GM18951 (cell line): ENCODE data around the gene FAM210A.

Source experiments
- POLR2A ChIP-seq: IDR thresholded peaks from 4 replicates; pipeline ENCODE4 v1.6.1; 2011; ENCODE audit warnings: mild to moderate bottlenecking; ENCODE audit not compliant: insufficient read length, insufficient read depth; ENCODE audit errors: extremely low read depth
- in situ Hi-C: fragments of 300-500 bp; cut with MboI; formaldehyde crosslinking; loops from one replicate; pipeline ENCODE4 v1.12.0; 2022; ENCODE audit warnings: low sequenced_read_pairs, mixed read lengths, inconsistent platforms; ENCODE audit not compliant: unreplicated experiment

Gene FAM210A

GRCh38 chr18:13620818-13621445 is 105.4 kb downstream of the FAM210A start:
- in situ Hi-C loops, result no loop called here

GRCh38 chr18:13620206-13620672 is 106.1 kb downstream of the FAM210A start:
- in situ Hi-C loops, result no loop called here
- TF ChIP-seq POLR2A, result no peak

More at GRCh38 chr18:13620818-13621445, 105.4 kb downstream of the FAM210A start:
- no peak for TF ChIP-seq POLR2A

- no peak for TF ChIP-seq POLR2A
- in situ Hi-C loops, result no loop called here
Measured at GRCh38 chr18:13619505-13620205, 106.7 kb downstream of the FAM210A start.

- in situ Hi-C loops, result no loop called here
- no peak for TF ChIP-seq POLR2A
Measured at GRCh38 chr18:13618760-13619438, 107.5 kb downstream of the FAM210A start.

GRCh38 chr18:13617826-13618515 is 108.4 kb downstream of the FAM210A start:
- no peak for TF ChIP-seq POLR2A
- in situ Hi-C loops, result no loop called here

GRCh38 chr18:13616525-13617035 is 109.8 kb downstream of the FAM210A start:
- in situ Hi-C loops, result no loop called here
- no peak for TF ChIP-seq POLR2A

GRCh38 chr18:13616041-13616440 is 110.3 kb downstream of the FAM210A start:
- in situ Hi-C loops, result no loop called here
- TF ChIP-seq POLR2A, result no peak

GRCh38 chr18:13615432-13615861 is 110.9 kb downstream of the FAM210A start:
- in situ Hi-C loops, result no loop called here
- TF ChIP-seq POLR2A, result no peak

GRCh38 chr18:13614641-13615288 is 111.6 kb downstream of the FAM210A start:
- in situ Hi-C loops, result loop anchor here (5.0 kb wide), 1 partner anchor 52 kb away; no protein-coding TSS in a partner anchor
- TF ChIP-seq POLR2A, result peak; percentile 29

GRCh38 chr18:13613591-13614501 is 112.5 kb downstream of the FAM210A start:
- in situ Hi-C loops, result loop anchor here (5.0 kb wide), 1 partner anchor 52 kb away; no protein-coding TSS in a partner anchor
- TF ChIP-seq POLR2A, result no peak
